Right ventricle myocardium superior (tissue), 1 donor: ENCODE results near the gene PITPNM3. TPM values are rescaled to one million over a fixed set of nuclear protein-coding genes. Genes with fewer than 3 reads are reported as not detected.

Experiments
- ATAC-seq: fragments of 200-7000 bp; cut with Tn5 transposase; one replicate; pipeline ENCODE4 v1.9.1; 2020; ENCODE audit warnings: mild to moderate bottlenecking; ENCODE audit not compliant: poor library complexity
- DNase-seq: peaks from one replicate; pipeline ENCODE4 v3.0.0-alpha.2; 2020
- intact Hi-C: fragments of 100-400 bp; cut with DNase I; formaldehyde crosslinking; loops from one replicate; pipeline ENCODE4 v1.11.2; 2022
- total RNA-seq: library from RNA; stranded (reverse); fragmentation: NEBNext Ultra II Directional; extraction: Animal tissue kit (Norgen Biotek cat#: 25700); gene quantifications from one replicate; pipeline ENCODE4 v1.2.1, GENCODE V29; 2021
- donor health status: DM: no; HTN: yes; CAD: no; lungs with severe emphysema.

Gene PITPNM3
- total RNA-seq, 1 donor from 2014 or later = 0.27 TPM

DNA sequence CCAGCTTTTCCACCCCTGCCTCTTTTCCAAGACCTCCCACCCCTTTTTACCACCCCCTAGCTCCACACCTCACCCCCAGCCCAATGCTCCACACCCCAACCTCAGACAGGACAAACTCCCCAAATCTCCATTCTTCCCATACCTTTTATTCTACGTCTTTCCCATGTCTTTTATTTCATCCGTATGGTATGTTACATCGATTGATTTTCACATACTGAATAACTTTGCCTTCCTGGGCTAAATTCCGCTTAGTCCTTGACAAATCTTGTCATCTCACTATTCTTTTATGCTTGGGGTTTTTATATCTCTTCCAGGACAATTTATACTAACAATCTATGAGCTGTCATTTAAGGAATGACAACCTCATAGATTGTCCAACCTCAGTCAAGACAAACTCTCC lies 46.4 kb downstream of the PITPNM3 start:
- intact Hi-C loops = no loop called here
- DNase-seq = no peak
- no peak for ATAC-seq

DNA sequence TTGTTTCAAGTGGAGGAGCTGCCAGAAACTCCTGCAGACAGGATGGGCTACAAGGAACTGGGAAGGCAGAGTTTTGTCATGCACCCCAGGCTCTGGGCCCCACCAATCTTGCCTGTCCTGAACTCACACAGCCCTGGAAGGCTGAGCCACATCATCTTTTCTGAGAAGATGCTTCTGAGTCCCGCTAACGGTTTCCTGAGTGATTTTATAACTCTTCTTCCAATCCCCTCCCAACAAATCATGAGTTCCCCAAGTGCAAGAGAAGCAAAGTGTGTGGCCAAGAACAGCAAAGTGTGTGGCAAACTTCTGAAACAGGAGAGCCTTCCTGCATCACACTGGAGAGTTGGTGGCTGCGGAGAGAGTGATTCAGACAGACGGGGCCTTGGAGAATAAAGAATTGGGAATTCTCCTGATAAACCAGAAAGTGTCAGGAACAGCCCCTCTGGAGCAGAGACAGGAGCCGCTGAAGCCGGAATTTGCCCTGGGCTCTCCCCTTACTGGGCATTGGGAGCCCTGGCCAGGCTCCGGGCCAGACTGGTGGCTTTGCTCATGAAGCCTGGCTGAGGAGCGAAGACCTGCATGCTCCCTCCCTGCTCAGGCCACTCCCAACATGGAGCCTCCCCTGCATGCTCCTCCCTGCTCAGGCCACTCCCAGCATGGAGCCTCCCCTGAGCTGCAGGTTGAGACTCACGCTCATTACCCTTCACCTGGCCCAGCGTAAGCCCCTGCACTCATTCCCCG lies 47.2 kb downstream of the PITPNM3 start:
- DNase-seq (no peak), ATAC-seq (no peak)
- intact Hi-C loops = no loop called here

DNA sequence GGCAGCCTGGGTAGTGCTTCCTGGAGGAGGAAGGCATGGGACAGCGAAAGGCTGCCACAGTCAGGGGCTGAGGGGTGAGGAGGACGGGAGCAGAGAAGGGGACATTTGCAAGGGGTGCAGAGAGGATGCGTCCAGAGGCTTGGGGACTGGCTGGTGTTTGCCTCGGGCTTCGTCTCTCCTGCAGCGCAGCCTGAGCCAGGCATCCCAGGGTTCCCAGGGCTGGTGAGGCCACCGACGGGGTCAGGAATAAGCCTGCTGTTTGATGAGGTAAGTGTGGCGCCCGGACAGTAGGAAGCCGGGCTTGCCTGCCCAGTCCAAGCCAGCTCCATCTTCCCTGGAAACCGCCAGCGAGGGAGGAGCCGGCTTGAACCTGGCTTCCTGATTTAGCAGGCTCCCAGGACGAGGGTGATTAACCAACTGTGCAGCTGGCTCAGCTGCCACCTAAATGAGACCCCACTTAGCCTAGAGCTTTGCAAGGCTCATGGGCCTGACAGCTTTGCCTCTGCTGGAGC lies 47.8 kb downstream of the PITPNM3 start:
- no peak for DNase-seq
- intact Hi-C loops = no loop called here
- ATAC-seq = no peak

DNA sequence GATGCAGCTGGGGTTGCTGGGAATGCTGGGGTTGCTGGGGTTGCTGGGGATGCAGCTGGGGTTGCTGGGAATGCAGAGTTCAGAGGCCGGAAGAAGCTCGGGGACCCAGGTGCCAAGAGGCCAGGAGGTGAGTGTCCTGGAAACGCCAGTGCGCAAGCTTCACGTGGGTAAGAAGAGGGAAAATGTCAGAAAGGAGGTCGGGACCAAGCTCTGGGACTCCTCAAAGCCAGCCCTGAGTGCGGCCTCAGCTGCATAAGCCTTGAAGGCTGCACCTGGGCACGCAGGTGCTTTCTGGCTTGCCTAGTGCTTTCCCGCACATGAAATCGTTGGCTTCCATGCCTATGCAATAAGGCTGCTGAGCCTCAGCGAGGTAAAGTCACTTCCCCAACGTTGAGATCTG lies 48.3 kb downstream of the PITPNM3 start:
- intact Hi-C loops = no loop called here
- no peak for DNase-seq
- ATAC-seq = no peak

DNA sequence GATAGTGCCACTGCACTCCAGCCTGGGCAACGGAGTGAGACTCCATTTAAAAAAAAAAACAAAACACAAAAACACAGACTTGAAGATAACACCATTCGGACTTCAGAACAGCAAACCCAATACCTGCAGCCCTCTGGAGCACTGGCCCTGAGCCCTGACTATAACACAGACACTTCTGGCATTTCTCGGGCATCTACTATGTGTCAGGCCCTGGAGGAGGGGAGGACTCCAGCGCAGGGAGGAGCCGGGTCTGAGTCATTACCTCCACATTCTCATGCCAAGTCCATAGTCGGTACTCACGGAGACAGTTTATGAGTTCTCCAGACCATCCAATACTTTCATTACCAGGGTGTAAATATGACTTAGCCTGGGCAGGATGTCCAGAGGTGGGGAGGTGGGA lies 48.8 kb downstream of the PITPNM3 start:
- DNase-seq (no peak), ATAC-seq (no peak)
- intact Hi-C loops = no loop called here

DNA sequence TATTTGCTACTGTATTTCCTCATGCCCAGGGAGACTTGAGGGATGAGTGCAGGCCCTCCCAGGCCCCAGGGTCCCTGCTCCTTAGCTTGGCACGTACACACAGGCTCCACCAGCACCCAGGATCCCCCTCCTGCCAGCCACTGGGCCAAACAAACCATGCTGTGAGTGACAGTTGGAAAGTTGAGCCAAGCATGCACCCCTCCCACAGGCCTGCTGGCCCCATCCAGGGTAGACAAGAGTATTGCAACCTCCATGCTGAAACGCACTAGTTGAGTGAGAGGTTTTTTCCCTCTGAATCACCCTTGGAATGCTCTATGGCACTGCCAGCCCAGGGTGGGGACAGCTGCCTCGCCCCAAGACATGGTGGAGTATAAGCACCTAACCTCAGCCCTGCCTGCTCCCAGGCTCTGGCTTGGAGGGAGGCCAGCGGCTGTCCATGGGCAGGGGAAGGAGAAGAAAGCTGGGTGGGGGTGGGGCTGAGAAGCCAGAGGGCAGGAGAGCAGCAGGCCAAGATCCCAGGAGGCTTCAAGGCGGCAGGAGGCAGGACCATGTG lies 49.6 kb downstream of the PITPNM3 start:
- intact Hi-C loops = no loop called here
- ATAC-seq (peak; percentile 29), DNase-seq (no peak)

DNA sequence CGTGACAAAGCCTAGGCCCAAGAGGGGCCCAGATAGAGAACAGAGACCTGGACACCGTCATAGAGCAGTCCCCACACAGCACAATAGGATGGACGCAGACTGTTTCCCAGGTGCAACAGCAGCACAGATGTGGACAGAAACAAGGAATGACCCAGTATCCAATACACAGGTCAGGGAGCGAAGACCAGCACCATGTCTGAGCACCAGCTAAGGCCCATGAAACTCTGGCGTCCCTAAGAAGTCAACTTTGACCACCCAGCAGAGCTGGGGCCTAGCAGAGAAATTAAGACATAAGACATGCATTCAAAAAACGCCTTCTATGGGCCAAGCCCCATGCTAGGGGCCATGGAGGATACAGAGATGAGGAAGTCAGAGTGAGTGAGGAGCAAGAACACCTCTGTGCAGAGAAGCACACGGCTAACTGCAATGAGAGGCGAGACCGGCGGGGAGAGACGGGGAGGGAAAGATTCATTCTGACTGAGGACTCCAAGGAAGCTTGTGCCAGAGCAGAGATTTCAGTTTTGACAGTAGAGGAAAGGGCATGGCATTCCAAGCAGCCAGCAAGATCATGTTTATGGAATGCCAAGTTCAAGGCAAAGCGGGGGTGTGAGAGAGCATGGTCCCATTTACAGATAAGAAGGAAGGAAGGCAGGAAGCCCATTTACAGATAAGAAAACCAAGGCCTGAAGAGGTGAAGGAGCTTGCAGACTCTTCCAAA lies 50.8 kb downstream of the PITPNM3 start:
- intact Hi-C loops = no loop called here
- DNase-seq = no peak
- ATAC-seq = no peak

DNA sequence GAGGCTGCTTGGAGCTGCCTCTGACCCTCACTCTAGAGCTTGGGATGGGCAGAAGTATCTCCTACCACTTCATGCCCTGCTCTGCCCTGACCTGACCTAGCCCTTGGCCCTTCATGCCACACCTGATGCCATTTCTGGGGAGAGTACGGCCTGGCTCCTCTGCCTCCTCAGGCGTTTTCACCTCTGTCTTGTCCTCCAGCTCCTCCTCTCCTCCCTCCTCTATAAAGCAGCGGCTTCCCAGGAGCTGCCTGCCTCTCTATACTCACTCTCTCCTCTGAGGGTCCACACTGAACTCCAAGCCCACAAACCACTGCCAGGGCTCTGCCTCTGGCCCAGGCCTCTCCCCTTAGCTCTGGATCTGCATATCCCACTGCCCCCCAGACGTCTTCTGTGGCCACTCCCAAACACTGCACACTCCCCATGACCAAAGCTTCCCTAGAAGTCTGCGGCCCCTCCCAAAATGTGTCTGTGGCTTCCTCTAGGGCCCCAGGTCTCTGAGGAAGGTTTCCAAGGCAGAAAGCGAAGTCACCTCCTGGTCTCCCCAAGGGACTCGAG lies 52.6 kb downstream of the PITPNM3 start:
- intact Hi-C loops = no loop called here
- ATAC-seq (no peak), DNase-seq (no peak)

DNA sequence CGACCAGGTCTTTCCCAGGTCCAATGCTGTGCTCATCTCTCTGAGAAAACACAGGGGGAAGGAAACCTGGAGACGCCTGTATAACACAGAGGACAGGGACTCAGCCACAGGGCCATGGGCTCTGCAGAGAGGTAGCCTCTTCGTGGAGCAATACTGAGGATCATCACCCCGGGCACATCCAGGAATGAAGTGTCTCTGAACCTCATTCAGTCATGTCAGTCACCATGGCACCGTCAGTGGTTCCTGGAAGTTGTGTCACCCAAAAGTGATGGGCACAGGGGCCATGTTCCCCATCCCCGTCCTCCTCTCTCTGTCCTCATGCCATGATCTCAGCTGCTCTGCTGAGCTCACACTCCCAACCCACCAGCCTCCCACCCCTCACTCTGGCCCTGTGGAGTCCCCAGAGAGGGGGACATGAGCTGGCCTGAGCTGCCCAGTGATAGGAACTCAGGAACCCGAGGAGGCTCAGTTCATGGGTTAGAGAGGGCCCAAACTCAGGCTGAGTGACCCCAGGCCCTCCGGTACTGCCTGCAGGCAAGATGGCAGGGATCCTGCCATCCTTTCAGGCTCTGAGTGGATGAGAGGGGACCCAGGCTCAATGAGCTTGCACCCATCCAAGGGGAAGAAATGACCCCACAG lies 53.4 kb downstream of the PITPNM3 start:
- no peak for ATAC-seq
- DNase-seq = no peak
- intact Hi-C loops = no loop called here

DNA sequence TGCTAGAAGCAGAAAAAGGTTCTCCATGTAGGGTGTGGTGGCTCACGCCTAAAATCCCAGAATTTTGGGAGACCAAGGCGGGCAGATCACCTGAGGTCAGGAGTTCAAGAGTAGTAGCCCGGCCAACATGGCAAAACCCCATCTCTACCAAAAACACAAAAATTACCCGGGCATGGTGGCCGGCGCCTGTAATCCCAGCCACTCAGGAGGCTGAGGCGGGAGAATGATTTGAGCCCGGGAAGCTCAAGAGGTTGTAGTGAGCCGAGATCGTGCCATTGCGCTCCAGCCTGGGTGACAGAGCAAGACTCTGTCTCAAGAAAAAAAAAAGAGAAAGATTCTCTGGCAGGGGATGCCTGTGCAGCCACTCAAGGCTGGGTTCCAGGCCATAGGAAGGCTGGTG lies 54.2 kb downstream of the PITPNM3 start:
- no peak for DNase-seq

DNA sequence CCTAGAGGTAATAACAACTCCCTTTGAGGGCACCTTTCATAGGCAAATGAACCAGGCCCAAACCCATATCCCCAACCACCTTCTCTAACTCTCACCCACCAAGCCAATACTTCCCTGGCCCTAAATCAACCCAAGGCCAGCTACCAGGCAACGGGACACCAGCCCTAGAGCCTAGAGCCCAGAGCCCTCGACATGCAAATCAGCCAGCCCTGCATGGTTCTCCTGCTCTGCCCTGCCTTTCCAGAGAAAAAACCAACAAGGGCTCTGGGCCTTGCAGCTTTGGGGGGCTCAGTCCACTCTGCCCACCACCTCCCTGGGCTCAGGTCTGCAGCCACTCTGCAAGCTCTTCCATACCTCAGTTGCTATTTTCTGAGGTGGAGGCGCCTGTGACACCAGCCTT lies 55.0 kb downstream of the PITPNM3 start:
- no peak for ATAC-seq
- no peak for DNase-seq
- intact Hi-C loops = no loop called here

More for the DNA sequence above, 54.2 kb downstream of the PITPNM3 start:
- intact Hi-C loops = no loop called here
- no peak for ATAC-seq

DNA sequence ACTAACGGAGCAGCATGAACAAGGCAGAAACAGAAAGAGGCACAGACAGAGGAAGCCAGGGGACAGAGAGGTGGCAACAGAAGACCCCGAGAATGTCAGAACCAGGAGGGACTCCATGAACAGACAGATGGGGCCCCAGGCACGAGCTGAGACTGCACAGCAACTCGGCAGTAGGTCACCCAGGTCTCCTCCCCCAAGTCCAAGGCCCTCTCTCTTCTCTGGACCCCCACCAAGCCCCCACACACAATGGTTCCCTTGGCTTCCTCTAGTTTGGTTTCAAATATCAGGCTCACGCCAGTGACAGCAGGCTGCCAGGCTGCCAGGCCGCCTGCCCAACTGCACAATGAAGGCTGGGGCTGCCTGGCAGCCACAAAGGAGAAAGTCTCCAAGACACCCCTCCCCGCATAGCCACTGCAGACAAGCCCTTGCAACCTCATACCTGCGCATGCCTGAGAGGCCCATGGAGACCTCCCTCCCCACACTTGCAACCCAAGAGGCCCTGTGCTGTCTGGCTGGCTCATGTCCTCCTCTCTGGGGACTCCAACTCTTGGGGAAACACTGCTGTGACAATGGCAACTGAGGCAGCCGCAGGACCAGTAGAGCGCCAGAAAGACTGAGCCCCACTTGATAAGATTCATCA lies 57.3 kb downstream of the PITPNM3 start:
- intact Hi-C loops = no loop called here
- DNase-seq = no peak

DNA sequence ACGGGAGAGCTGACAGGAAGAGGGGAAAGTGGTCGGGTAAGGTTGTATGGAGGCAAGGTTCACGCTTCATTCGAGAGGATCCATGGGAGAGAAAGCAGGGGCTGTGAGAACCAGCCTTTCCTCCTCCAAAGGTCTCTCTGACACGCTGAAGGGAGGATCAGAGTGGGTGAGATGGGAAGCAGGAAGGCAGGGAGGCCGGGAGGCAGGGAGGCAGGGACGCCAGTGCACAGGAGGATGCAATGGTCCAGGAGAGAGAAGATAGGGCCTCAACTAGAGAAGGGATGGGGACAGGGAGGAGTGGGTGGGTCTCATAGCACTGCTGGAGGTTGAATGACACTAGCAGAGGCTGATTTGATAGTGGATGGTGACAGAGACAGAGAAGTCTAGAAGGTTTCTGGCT lies 58.0 kb downstream of the PITPNM3 start:
- intact Hi-C loops = no loop called here
- no peak for ATAC-seq
- no peak for DNase-seq

More for the DNA sequence above, 57.3 kb downstream of the PITPNM3 start:
- no peak for ATAC-seq

DNA sequence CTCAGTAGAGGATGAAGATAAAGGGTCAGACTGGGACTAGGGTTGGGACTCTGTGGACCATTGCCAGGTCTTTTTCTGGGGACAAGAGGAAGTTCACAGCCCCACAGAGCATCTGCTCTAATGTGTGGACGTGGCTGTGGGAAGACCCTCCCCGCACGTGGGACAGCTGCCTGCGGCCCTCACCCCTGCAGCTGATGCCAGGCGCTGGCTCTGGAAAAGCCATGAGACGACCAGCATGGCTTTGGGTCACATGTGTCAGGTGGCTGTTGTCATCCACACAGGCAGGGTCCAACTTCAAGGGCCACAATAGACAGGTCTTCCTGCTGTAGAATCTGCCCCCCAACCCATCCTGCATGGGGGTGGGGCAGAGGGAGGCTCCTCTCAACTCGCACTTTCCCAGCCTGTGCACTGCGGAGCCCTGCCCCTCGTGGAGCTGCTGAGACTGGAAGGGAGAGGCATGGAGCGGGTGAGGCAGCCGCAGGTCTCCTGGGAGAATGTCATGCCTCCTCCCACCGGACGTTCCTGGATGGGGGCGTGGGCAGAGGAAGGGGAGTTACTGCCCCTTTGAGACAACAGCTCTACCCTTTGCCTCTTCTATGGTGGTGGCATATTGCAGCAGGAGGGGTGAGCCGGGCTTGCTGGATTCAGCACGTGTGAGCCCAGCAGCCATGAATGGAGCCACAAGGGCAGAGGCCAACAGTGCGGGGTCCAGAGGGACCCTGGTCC lies 58.7 kb downstream of the PITPNM3 start:
- ATAC-seq (no peak), DNase-seq (no peak)
- intact Hi-C loops = no loop called here

DNA sequence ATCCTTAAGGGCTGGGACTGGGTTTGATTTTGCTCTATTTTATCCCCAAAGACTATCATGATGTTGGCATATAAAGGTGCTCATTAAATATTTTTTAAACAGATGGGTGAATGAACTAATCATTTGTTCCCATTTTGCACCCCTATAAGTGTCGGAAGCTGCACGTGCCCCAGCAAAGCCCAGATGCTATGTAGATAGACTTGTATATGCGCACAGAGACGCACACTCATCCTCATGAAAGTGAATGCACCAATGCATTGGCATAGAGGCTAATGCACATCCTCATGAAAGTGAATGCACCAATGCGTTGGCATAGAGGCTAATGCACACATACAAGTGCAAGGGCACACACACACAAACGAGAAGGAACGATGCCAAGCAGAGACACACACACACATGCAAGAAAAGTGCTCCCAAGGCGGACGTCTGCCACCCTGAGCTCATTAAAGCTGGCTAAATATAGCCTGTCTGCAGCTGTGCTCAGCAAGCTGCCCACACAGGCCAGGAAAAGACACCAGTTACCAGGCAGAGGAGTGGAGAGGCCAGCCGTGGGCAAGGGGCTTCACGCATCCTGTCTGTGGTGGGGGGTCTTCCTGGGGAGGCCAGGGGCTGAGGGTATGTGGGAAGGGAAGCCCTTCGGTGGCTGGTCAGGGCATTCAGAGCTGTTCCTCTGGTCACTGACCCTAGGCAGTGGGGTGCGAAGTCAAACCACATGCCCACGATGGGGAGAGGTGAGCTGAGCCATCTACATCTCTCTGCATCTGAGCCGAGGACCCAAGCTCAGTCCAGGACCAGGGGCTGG lies 59.5 kb downstream of the PITPNM3 start:
- intact Hi-C loops = no loop called here
- DNase-seq = no peak
- ATAC-seq = peak; percentile 58

DNA sequence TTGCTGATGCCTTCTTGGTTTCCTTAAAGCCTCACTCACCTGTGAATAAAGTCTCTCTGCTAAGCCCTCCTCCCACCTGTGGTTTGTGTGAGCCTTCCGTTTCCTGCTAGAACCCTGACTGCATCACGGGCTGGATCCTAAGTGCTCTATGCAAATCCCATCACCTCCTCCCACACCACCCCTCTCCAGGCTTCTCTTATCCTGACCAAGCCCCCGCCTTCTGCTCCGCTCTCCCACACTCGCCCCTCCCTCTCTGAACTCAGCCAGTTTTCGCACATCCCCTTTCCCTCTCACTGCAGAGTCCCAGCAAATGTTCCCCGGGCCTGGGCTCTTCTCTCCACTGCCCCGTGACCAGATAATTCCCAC lies 60.3 kb downstream of the PITPNM3 start:
- intact Hi-C loops = no loop called here
- DNase-seq = no peak
- ATAC-seq = no peak

DNA sequence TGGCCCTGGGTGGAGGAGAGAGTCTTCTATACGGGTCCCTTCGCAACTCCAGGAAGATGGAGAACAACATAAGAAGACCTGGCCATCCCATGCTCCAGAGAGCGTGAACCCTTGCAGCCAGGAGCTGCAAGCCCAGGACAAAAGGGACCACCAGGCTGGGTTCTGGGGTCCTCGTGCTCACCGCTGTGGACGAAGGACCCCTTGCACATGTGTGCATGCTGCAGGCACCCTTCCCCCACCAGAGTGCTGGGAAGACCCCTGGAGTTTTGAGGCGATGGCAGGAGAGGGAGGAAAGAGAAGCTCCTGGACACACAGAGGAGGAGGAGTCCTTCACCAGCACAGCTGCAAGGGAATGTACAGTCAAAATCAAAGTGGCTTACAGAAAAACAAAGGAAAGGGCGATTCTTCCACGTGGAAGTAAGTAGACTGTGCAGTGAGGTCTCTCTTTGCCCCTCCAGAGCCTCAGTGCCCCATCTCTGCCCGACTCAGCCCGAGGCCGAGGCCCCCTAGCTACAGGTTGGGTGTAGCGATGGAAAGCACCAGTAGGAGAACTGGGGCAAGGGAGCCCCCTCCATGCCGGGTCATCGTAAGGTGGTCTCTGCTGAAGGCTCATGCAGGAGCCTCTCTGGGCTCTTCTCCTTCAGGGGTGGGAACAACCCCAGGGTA lies 60.8 kb downstream of the PITPNM3 start:
- DNase-seq (no peak), ATAC-seq (no peak)
- intact Hi-C loops = no loop called here
